GM12878 (cell line): ENCODE results near the gene ARMC3. TPM values are rescaled to one million over a fixed set of nuclear protein-coding genes. Genes with fewer than 3 reads are reported as not detected.

Source experiments
- ASH2L ChIP-seq: fragments of 300-600, 200-600 bp; sonication (generic); IDR thresholded peaks from 2 replicates; pipeline ENCODE4 v1.6.1; 2017; ENCODE audit warnings: low read depth, mild to moderate bottlenecking, borderline replicate concordance
- MYB ChIP-seq: fragments of 150-350 bp; IDR thresholded peaks from 2 replicates; pipeline ENCODE4 v1.6.1; 2014; ENCODE audit warnings: mild to moderate bottlenecking, low read depth, low read length, borderline replicate concordance
- polyA plus RNA-seq, 11 experiments: library from polyadenylated mRNA; depleted of rRNA in 4 of 11; unstranded in 6 of 11; stranded (reverse) in 5 of 11; fragments of >200 nt; fragmentation: Nextera tagmentation in 4 of 11; fragmentation: Illumina TruSeq in 1 of 11; extraction: Ambion mirVana in 4 of 11; extraction: Trizol in 1 of 11; gene quantifications; 1 replicate in 1 of 11; 2 replicates in 10 of 11; pipeline versions ENCODE4 v1.2.1 to v1.2.3, GENCODE V29; 2011 to 2016; ENCODE audit warnings: inconsistent platforms in 2 of 11, missing spikeins in 2 of 11, low read depth in 1 of 11
- total RNA-seq, 4 experiments: library from RNA; depleted of rRNA in 3 of 4; stranded (reverse); fragments of >200 nt in 3 of 4; fragmentation: Illumina TruSeq in 1 of 4; extraction: Trizol in 1 of 4; gene quantifications; 2 replicates each; pipeline versions ENCODE4 v1.2.1 to v1.2.3, GENCODE V29; 2013 to 2021
- TF ChIP-seq, protein P1 (sequence below): IDR thresholded peaks from 2 replicates; pipeline ENCODE4 v1.6.1; 2011; ENCODE audit warnings: borderline replicate concordance, low read depth, mild to moderate bottlenecking, moderate library complexity, mixed read lengths, low read length; ENCODE audit not compliant: insufficient read depth; ENCODE audit errors: extremely low read length
- TF ChIP-seq, protein P2 (sequence below): IDR thresholded peaks from 2 replicates; pipeline ENCODE4 v1.6.1; 2012; ENCODE audit warnings: low read length, inconsistent platforms
- TF ChIP-seq, protein P3 (sequence below): fragments of 450-650 bp; IDR thresholded peaks from 2 replicates; pipeline ENCODE4 v1.6.1; 2017; ENCODE audit warnings: mild to moderate bottlenecking, low read depth, inconsistent platforms; ENCODE audit not compliant: poor library complexity, severe bottlenecking
- TF ChIP-seq, protein P4 (sequence below), 3 experiments: IDR thresholded peaks in 2 of 3; conservative IDR thresholded peaks in 1 of 3; 2 replicates each; pipeline ENCODE4 v1.5.1; 2011; ENCODE audit warnings: low read depth in 3 of 3, low read length in 3 of 3, mild to moderate bottlenecking in 3 of 3, control low read depth in 2 of 3, moderate library complexity in 2 of 3, inconsistent platforms in 1 of 3, mixed read lengths in 1 of 3; ENCODE audit not compliant: control insufficient read depth in 2 of 3, insufficient read depth in 1 of 3; ENCODE audit errors: extremely low read depth in 1 of 3

ARMC3 gene
- total and polyA plus RNA-seq, 10 of the 15 experiments (the other 5 are each of a cell fraction or from before 2014, with no cell fraction given) = 0.01 to 0.06 TPM; not detected in 8

DNA sequence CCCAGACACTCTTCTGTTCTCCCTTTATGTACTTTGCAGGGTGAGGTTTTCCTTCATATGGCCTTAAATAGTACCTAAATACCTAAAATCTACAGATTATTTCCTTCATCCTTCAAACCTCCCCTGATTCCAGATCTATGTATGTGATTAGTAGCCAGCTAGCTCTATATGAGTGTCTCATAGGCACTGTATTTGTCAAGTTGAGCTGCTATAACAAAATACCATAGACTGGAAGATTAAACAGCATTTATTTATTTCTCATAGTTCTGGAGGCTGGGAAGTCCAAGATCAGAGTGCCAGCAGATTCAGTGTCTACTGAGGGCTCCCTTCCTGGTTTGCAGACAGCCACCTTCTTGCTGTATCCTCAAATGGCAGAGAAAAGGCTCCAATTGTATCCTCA is 106.9 kb downstream of the ARMC3 start (continued):
- TF ChIP-seq, protein P1, sequence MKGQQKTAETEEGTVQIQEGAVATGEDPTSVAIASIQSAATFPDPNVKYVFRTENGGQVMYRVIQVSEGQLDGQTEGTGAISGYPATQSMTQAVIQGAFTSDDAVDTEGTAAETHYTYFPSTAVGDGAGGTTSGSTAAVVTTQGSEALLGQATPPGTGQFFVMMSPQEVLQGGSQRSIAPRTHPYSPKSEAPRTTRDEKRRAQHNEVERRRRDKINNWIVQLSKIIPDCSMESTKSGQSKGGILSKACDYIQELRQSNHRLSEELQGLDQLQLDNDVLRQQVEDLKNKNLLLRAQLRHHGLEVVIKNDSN = no peak
- TF ChIP-seq ASH2L (no peak), MYB (no peak)
- TF ChIP-seq, protein P2, sequence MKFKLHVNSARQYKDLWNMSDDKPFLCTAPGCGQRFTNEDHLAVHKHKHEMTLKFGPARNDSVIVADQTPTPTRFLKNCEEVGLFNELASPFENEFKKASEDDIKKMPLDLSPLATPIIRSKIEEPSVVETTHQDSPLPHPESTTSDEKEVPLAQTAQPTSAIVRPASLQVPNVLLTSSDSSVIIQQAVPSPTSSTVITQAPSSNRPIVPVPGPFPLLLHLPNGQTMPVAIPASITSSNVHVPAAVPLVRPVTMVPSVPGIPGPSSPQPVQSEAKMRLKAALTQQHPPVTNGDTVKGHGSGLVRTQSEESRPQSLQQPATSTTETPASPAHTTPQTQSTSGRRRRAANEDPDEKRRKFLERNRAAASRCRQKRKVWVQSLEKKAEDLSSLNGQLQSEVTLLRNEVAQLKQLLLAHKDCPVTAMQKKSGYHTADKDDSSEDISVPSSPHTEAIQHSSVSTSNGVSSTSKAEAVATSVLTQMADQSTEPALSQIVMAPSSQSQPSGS = no peak
- TF ChIP-seq, protein P3, sequence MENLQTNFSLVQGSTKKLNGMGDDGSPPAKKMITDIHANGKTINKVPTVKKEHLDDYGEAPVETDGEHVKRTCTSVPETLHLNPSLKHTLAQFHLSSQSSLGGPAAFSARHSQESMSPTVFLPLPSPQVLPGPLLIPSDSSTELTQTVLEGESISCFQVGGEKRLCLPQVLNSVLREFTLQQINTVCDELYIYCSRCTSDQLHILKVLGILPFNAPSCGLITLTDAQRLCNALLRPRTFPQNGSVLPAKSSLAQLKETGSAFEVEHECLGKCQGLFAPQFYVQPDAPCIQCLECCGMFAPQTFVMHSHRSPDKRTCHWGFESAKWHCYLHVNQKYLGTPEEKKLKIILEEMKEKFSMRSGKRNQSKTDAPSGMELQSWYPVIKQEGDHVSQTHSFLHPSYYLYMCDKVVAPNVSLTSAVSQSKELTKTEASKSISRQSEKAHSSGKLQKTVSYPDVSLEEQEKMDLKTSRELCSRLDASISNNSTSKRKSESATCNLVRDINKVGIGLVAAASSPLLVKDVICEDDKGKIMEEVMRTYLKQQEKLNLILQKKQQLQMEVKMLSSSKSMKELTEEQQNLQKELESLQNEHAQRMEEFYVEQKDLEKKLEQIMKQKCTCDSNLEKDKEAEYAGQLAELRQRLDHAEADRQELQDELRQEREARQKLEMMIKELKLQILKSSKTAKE = no peak
- TF ChIP-seq, protein P4, sequence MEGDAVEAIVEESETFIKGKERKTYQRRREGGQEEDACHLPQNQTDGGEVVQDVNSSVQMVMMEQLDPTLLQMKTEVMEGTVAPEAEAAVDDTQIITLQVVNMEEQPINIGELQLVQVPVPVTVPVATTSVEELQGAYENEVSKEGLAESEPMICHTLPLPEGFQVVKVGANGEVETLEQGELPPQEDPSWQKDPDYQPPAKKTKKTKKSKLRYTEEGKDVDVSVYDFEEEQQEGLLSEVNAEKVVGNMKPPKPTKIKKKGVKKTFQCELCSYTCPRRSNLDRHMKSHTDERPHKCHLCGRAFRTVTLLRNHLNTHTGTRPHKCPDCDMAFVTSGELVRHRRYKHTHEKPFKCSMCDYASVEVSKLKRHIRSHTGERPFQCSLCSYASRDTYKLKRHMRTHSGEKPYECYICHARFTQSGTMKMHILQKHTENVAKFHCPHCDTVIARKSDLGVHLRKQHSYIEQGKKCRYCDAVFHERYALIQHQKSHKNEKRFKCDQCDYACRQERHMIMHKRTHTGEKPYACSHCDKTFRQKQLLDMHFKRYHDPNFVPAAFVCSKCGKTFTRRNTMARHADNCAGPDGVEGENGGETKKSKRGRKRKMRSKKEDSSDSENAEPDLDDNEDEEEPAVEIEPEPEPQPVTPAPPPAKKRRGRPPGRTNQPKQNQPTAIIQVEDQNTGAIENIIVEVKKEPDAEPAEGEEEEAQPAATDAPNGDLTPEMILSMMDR (IDR thresholded peaks at IDR 0.05 in 2 of 3, conservative IDR thresholded peaks at IDR 0.05 in 1 of 3; ENCODE audit: control insufficient read depth in 2 of 3, extremely low read depth in 1 of 3, insufficient read depth in 1 of 3, low read depth in 3 of 3, low read length in 3 of 3) = no peak
